ENCODE data around the gene SRM.

GRCh38 chr1:11030865-11031264, 29.0 kb downstream of the SRM start:
- TF ChIP-seq CTCF (IDR thresholded peaks at IDR 0.05) = no peak
- no peak for TF ChIP-seq POLR2A (IDR thresholded peaks at IDR 0.05)

Data from testis (tissue), 2 donors.